Thymus (tissue), 11 donors: ENCODE data around the gene NBEA. TPM values are rescaled to one million over a fixed set of nuclear protein-coding genes. Genes with fewer than 3 reads are reported as not detected.

Source experiments
- DNase-seq, 9 donors: peaks; one replicate each; pipeline ENCODE4 v3.0.0-alpha.2; 2013; ENCODE audit warnings: low spot score in 9 of 9, low read depth in 6 of 9, missing footprints in 1 of 9
- H3K27ac ChIP-seq, 2 donors: one replicate each; pipeline ENCODE4 v1.5.1; 2013; ENCODE audit warnings: control low read depth in 1 of 2, low read depth in 1 of 2, low read length in 1 of 2, mild to moderate bottlenecking in 1 of 2, moderate library complexity in 1 of 2
- H3K27me3 ChIP-seq, 2 donors: one replicate each; pipeline ENCODE4 v1.5.1; 2013; ENCODE audit warnings: low read length in 1 of 2; ENCODE audit not compliant: control insufficient read depth in 2 of 2, insufficient read depth in 1 of 2
- H3K36me3 ChIP-seq, 2 donors: one replicate each; pipeline ENCODE4 v1.5.1; 2013; ENCODE audit warnings: low read length in 1 of 2, mild to moderate bottlenecking in 1 of 2, moderate library complexity in 1 of 2; ENCODE audit not compliant: control insufficient read depth in 2 of 2, insufficient read depth in 2 of 2
- H3K4me1 ChIP-seq, 2 donors: one replicate each; pipeline ENCODE4 v1.5.1; 2013; ENCODE audit warnings: low read length in 2 of 2; ENCODE audit not compliant: control insufficient read depth in 2 of 2, insufficient read depth in 2 of 2
- H3K4me3 ChIP-seq, 2 donors: one replicate each; pipeline ENCODE4 v1.5.1; 2013; ENCODE audit warnings: low read length in 2 of 2, control low read depth in 1 of 2, mild to moderate bottlenecking in 1 of 2
- H3K9me3 ChIP-seq, 2 donors: one replicate each; pipeline ENCODE4 v1.5.1; 2013; ENCODE audit warnings: low read length in 1 of 2, mild to moderate bottlenecking in 1 of 2; ENCODE audit not compliant: control insufficient read depth in 2 of 2, insufficient read depth in 1 of 2
- WGBS: extraction: QIAGEN DNeasy Blood & Tissue Kit; methylation state at CpG from one replicate; pipeline ENCODE4 v1.1.7; 2013; 5-methylcytosine and 5-hydroxymethylcytosine counted together
- polyA plus RNA-seq: library from polyadenylated mRNA; stranded (reverse); fragments of 200-250 nt; gene quantifications from one replicate; pipeline ENCODE4 v1.2.3, GENCODE V29; 2013
- total RNA-seq: library from RNA; stranded (reverse); fragments of 120-200 nt; gene quantifications from one replicate; pipeline ENCODE4 v1.2.4, GENCODE V29; 2013
- donor health status: healthy.

The NBEA gene
- total and polyA plus RNA-seq, 2 donors: 4.1 to 6.8 TPM

GRCh38 chr13:35693134-35693784 lies 751.2 kb downstream of the NBEA start:
- H3K27me3 ChIP-seq: no peaks in the 10 kb centered on the region
- H3K36me3 ChIP-seq: no peaks in the 10 kb centered on the region
- H3K4me3 ChIP-seq: no peak overlapping the region
- DNase-seq: no peak
- WGBS: 88% methylated on average over 9 of the region's 9 CpGs
- H3K4me1 ChIP-seq: no peaks in the 10 kb centered on the region
- H3K9me3 ChIP-seq: peaks cover 0 to 4% of the 10 kb centered on the region in 2 donors
- no peak overlapping the region for H3K27ac ChIP-seq

DNA sequence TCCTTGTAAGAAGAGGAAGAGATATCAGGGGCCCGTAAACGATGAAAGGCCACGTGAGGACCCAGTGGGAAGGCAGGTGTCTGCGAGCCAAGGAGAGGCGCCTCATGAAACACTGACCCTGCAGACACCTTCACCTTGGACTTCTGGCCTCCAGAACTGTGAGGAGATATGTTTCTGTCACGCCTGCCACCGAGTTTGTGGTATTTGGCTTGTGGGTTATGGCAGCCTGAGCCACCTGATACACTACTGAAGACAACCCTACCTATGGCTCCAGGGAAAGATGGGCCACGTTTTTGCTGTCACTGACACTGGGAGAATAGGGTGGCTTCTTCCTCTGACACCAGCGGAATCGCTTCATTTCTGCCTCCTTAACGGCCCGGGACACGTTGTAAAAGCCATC lies 752.0 kb downstream of the NBEA start:
- no peak for DNase-seq
- H3K27ac ChIP-seq: no peak overlapping the region
- no peak overlapping the region for H3K4me3 ChIP-seq
- no peaks in the 10 kb centered on the region for H3K4me1 ChIP-seq
- H3K9me3 ChIP-seq: peaks cover 0 to 4% of the 10 kb centered on the region in 2 donors
- H3K36me3 ChIP-seq: no peaks in the 10 kb centered on the region
- 95% methylated on average over 13 of the region's 13 CpGs for WGBS
- H3K27me3 ChIP-seq: no peaks in the 10 kb centered on the region

GRCh38 chr13:35694549-35695447 lies 752.7 kb downstream of the NBEA start:
- 96% methylated on average over 26 of the region's 26 CpGs for WGBS
- H3K27me3 ChIP-seq: no peaks in the 10 kb centered on the region
- H3K9me3 ChIP-seq: peaks cover 0 to 4% of the 10 kb centered on the region in 2 donors
- H3K27ac ChIP-seq: no peak overlapping the region
- DNase-seq: no peak
- no peaks in the 10 kb centered on the region for H3K4me1 ChIP-seq
- H3K36me3 ChIP-seq: no peaks in the 10 kb centered on the region
- no peak overlapping the region for H3K4me3 ChIP-seq

DNA sequence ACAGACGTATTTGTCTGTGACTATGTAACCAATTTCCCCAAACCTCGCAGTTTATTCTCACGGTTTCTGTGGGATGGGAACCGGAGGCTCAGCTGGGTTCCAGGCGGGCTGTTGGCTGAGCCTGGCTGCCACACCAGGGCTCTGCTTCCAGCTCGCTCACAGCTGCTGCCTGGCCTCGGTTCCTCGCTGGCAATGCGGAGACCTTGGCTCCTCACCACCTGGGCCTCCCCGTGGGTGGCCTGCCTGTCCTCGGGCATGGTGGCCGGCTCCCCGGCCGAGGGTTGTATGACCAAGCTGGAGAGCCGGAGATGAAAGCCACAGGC lies 753.3 kb downstream of the NBEA start:
- Histone ChIP-seq H3K36me3 (no peaks in the 10 kb centered on the region), H3K9me3 (peaks cover 0 to 4% of the 10 kb centered on the region in 2 donors), H3K4me3 (no peak overlapping the region), H3K4me1 (no peaks in the 10 kb centered on the region), H3K27me3 (no peaks in the 10 kb centered on the region), H3K27ac (no peak overlapping the region)
- WGBS: 94% methylated on average over 15 of the region's 15 CpGs
- no peak for DNase-seq

DNA sequence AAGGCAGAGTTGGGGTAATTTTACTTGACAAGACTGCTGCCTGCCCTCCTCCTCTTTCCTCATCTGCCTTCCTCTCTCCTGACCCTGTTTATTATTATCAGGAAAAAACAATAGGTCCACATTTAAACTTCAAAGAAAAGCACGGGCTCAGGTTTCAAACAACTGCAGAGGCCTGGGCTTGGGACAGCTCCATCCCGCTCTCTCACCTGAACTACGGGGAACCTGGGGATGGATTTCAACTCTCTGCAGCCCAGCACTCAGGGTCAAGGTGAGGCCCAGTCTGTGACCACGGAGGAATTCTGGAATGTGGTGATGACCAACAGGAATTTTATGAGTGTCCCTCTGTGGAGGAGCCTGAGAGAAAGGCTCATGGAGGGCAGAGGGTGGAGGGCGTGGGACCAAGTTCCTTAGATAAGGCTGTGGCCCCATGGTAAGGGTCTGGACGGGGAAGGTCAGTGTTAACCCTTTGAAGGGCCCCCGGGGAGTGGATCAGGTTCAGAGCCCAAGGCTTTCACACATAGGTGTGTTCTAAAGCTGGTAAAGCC lies 755.2 kb downstream of the NBEA start:
- 77% methylated on average over 7 of the region's 7 CpGs for WGBS
- Histone ChIP-seq H3K36me3 (no peaks in the 10 kb centered on the region), H3K4me1 (no peaks in the 10 kb centered on the region), H3K9me3 (peaks cover 0 to 4% of the 10 kb centered on the region in 2 donors), H3K27me3 (no peaks in the 10 kb centered on the region), H3K4me3 (no peak overlapping the region), H3K27ac (no peak overlapping the region)
- DNase-seq: no peak

GRCh38 chr13:35698911-35699576 lies 757.0 kb downstream of the NBEA start:
- H3K27ac ChIP-seq: no peak overlapping the region
- H3K9me3 ChIP-seq: peaks cover 0 to 4% of the 10 kb centered on the region in 2 donors
- 95% methylated on average over 11 of the region's 11 CpGs for WGBS
- no peaks in the 10 kb centered on the region for H3K36me3 ChIP-seq
- no peak for DNase-seq
- H3K4me3 ChIP-seq: no peak overlapping the region
- H3K4me1 ChIP-seq: no peaks in the 10 kb centered on the region
- no peaks in the 10 kb centered on the region for H3K27me3 ChIP-seq

DNA sequence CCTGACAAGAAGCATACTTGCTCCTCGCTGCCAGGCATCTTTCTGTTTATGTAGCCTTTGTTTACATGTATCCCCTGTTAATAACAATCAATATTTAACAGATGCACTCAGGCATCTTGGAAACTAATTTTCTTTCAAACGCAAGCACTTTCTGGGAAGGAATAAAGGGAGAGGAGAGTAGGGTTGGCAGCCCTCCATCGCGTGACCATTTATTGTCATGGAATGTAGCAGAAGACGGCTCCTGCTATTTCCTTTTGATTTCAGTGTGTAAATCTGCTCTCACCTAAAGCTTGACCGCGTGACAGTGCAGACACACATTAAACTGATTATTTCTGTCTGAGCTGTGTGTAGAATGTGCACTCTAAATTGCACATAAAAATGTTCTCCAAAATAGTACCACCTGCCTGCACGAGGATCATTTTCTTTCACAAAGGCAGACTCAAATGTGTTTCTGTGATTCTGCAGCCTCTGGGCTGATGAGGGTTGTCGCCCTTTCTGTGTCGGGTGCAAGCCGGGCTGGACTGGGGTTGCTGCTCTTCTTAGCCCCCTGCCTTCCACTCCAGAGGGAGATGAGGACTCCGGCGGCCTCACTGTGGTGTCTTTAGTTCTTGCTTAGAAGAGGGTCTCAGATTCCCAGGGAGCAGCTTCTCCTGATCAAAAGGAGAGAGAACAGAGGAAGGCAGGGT lies 757.9 kb downstream of the NBEA start:
- peaks cover 0 to 4% of the 10 kb centered on the region in 2 donors for H3K9me3 ChIP-seq
- no peaks in the 10 kb centered on the region for H3K27me3 ChIP-seq
- WGBS: 78% methylated on average over 13 of the region's 13 CpGs
- no peaks in the 10 kb centered on the region for H3K4me1 ChIP-seq
- H3K4me3 ChIP-seq: no peak overlapping the region
- no peak for DNase-seq
- no peak overlapping the region for H3K27ac ChIP-seq
- no peaks in the 10 kb centered on the region for H3K36me3 ChIP-seq

DNA sequence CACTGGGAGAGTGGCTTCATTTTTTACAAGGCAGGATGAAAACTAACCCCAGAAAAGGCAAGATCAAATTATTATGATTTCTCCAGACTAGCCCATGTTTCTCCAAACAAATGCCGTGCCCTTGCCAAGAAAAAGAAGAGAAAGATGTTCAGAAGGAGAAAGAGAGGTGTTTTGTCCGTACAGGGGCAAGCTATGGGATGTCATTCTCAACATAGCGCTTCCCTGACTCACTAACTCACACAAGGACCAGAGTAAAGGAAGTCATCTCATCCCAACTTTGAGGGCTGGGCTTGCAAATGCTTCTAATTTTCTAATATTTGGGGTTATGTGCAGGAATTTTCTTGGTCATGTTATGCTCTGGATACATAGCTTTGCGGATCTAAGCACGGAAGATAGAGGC lies 758.6 kb downstream of the NBEA start:
- DNase-seq: no peak
- Histone ChIP-seq H3K4me1 (no peaks in the 10 kb centered on the region), H3K4me3 (no peak overlapping the region), H3K36me3 (no peaks in the 10 kb centered on the region), H3K9me3 (peaks cover 0 to 4% of the 10 kb centered on the region in 2 donors), H3K27ac (no peak overlapping the region), H3K27me3 (no peaks in the 10 kb centered on the region)
- WGBS: 89% methylated on average over 5 of the region's 5 CpGs
